HG02885 (cell line): ENCODE data around the gene STK24.

Experiments
- ATAC-seq: cut with Tn5 transposase; IDR thresholded peaks from one replicate; pipeline ENCODE4 v1.9.1; 2021; ENCODE audit warnings: mild to moderate bottlenecking; ENCODE audit not compliant: unreplicated experiment, poor library complexity

STK24 gene

DNA sequence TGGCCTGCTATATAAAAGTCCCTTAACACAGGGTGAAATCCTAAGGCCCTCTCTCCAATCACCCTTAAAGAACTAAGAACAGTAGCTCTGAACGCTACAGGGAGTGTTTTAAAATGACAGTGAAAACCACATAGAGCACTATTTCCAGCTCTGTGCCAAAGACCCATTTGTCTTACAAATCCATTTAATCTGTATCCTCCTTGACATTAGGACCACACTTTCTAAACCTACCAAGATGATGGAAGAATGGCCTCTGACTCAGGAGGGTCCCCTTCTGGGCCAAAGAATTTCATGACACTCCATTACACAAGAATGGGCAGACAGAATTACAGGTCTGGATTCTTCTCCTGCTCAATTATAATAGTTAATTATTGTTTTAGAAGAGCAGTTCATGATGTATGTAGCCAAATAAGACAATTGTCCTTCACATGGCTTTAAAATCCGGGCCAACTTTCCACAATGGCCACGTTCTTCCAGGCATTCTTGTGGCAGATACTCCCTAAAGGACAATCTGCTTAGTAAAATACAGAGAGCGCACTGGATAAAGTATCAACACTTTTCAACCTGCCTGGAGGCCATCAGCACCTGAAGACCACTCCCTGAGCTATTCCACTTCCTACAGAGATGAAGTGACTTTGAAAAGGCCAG lies 61.0 kb downstream of the STK24 start:
- ATAC-seq: peak; percentile 40

DNA sequence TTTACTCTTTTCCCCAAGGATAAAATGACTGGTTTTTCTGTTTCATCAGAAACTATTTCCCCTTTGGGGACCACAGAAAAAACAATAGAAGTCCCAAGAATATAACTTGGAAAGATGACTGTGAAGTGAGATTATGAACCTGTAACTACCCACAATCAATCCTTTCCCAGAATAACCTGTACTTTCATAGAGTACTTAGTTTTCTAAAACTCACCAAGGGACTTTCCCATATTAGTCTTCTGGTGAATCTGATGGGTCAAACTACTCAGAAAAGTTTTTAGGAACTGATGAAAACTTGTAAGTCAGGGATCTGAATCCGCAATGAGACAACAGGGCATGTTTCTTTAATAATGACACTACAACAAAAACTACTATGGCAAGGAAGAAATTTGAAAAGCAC lies 62.6 kb downstream of the STK24 start:
- ATAC-seq: no peak

DNA sequence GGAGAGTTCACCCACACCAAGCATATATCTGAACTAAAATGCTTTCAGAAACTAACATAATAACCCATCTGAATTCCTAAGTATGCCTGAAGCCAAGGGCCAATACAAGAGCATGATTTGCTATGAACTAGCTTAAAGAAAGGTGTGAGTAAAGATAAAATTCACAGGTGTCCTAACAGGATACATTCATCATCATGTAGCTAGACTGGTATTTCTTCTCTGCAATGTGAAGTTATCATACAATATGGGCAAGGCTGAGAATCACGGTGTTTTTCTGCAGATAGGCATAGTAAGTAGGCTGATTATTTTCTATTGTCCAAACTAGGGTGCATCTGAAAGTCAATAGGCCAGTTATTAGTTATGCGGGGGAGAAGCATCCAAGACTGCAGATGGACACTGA lies 63.1 kb downstream of the STK24 start:
- ATAC-seq: no peak

DNA sequence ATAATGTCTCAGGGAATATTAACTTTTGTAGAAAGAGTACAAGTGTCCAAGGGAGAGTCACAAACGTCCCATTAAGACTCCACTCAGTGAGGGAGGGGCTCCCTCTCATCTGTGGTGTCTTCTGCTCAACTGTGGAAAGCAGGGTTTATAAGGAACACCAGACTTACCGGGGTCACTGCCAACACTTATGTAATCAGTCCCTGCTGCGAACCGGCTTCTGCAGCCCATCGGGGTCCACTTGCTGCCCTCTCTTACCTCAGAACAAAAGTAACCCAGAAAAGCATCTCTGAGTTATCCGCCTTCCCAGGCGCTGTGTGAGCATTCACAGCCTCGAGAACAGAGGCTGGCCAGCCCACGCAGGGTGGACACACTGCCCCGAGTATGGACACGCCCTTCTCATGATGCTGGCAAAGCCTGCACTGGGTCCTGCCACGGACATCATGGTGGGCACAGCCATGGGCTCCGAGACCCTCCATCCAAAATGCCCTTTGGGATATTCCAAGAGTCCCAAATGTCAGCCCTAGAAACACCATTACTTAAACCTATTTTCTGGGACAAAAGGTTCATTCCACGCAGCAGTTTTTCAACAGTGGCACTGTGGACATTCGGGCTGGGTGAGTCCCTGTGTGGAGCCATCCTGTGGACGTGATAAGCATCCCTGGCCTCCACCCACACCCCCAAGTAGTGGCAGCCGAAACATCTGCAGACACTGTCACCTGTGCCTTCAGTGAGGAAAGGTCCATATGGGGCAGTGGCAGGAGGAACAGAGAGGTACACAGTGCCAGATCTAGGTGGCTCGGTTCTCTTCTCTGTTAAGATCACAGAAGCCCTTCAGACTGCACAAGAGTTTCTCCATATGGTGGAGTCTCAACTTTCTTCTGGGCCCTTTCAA lies 63.9 kb downstream of the STK24 start:
- no peak for ATAC-seq

DNA sequence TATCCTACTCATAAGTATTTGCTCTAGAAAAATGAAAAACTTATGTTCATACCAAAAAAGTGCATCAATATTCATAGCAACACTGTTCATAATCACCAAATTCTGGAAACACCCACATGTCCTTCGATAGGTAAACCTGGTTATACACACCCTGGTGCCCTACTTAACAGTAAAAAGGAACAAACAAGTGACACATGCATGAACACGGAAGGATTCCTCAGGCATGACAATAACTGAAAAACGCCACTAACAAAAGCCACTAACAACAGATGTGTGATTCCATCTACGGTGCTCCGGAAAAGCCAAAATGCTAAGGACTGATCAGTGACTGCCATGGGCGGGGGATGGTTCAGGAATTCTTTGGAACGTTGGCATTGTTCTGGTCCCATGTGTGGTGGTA lies 65.5 kb downstream of the STK24 start:
- no peak for ATAC-seq

DNA sequence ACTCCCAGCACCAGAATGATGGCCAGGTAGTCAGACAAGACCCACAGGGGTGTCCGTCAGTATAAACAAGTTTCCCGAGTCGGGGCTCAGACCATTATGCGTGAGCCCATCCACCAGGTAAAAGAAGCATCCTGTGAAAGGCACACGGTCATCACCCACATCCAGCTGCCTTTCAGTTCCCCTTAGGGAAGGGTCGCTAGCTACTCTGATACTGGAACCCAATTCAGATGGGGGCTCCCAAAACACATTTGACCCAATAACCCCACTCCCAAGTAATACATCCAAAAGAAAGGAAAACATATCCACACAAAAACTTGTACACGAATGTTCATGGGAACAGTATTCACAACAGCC lies 66.8 kb downstream of the STK24 start:
- no peak for ATAC-seq

DNA sequence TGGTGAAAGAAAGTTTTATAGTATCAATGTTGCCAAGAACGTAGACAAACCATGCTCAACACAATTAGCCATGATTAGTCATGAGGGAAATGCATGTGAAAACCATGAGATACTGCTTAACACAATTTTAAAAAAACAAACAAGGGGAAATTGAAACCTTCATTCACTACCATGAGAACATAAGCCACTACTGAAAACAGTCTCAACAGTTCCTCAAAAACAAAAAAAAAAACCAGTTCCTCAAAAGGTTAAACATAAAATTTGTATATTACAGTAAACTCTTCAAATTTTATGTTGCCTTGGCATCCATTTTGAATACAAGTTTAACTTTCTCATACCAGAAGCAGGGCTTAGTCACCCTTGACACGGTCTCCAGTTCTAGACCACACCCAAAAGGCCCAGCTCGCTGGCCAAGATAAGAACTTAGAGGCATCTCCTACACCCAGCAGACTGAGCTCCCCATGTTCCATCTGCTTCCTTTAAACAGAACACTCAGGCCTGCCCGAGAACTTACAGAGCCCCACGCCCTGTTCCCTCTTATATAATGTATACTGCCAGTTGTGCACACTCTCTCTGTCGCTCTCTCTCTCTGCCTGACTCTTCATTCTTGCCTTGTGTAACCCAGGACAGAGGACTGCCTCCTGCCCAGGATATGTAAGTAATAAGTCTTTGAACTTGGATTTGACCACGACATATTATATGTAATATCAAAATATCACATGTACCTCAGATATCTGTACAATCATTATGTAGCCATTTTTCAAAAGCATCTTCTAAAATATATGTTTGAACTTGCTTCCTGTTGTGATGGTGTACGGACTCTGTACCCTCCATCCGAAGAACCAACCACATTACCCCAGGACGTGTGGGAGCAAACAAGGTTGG lies 67.4 kb downstream of the STK24 start:
- peak; percentile 57 for ATAC-seq

DNA sequence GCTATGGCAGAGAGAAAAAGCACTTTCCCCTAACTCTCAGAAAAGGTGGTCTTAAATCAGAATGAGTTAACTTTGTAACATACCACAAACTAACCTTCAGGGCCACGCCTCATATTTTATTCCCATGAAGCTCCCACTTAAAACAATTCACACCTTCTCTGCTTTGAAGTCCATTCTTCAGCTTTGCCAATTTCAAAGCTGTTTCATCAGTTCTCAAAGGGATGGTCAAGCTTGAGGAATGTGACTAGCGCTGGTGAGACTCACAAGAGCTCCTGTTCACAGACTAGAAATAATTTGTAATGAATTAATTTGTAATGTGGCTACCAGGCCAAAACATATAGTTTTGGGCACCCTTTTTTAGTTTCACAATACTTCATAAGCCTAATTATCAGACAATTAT lies 68.2 kb downstream of the STK24 start:
- ATAC-seq: no peak

DNA sequence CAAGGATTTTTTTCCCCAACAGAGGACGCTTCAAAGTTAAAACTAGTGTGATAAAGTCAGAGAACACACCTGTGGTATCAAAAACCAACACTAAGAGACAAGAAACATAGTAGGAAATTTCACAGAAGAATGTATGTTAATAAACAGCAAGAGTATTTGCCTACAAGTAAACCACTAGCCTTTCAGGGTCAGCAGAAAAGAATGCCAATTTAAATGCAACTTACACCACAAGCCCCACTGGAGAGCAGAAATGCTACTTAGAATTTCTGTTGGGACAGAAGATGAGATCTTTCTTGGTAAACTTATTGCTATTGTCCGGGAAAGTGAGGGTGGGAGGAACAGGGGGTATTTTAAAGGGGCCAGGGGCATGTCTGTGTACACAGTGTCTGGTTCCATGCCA lies 68.6 kb downstream of the STK24 start:
- ATAC-seq: no peak

DNA sequence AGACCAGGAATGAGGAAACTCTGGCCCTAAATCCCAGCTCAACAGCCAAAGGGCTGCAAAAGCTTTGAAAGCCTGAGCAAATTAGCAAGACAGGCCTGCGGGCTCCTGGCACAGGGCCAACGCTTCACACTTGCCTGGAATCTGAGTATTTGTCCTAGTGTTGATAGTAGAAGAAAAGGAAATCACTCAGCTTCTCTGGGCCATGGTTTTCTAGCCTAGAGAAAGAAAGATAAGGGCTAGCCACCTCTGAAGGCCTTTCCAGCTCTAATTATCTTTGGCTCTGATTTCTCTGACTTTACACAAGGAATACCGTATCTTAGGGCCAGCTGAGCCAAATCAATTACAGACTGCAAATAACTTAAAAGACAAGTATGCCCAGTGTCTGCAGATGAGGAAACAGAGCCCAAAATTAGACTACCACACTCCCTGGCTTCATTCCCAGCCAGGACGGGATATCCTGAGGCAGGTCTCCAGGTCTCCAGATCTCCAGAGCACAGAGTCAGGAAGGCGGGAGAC lies 69.6 kb downstream of the STK24 start:
- ATAC-seq: no peak

DNA sequence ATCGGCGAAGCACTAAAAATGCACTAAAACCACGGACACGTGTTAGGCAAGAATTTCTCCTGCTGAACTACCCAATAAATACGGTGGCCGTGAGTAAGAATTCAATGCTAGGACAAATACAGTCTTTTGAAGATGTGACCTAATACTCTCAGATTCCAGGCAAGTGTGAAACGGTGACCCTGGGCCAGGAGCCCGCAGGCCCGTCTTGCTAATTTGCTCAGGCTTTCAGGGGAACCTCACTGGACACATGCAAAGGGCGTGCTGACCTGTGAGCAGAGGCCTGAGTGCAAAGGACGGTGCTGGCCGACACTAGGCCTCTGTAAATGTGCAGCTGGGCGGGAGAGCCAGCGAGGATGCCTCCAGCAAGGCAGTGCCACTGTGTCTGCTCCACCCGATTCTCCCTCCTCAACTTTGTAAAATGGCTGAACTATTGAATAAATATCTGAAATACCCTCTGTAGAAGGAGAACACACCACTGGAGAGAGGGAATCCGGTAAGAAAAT lies 70.1 kb downstream of the STK24 start:
- ATAC-seq: no peak

DNA sequence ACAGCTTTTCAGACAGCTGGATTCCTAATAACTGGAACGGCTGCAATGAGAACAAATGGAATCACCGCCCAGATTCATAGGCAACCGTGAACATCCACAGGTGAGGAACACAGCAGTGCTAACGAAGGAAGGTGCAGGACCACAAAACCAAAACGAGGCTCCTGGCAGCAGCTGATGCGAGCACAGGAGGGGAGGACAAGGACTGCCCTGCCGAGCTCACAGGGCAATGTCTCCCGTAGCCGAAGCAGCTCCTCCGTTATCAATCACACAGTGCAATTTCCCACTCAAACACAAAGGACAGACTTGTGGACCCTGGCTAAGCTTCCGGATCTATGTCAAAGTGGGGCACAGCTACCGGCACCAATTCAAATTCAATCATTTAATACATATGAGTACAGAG lies 70.6 kb downstream of the STK24 start:
- no peak for ATAC-seq

DNA sequence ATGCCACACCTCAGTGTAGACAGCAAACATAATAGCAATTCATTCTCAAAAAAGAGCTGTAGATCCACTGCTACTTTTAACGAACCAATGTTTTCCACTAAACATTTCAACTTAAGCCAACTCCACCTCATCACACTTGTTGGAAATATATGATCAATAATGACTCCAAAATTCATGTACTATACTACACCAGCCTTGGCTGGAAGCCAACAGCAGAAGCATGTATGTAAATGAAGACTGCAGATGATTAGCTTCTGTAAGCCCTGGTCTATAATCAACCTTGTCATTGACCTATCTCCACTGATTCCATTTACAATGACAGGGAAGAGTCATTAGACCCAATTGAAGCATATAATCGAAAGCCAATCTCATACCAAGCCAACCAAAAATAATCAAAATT lies 71.7 kb downstream of the STK24 start:
- no peak for ATAC-seq

DNA sequence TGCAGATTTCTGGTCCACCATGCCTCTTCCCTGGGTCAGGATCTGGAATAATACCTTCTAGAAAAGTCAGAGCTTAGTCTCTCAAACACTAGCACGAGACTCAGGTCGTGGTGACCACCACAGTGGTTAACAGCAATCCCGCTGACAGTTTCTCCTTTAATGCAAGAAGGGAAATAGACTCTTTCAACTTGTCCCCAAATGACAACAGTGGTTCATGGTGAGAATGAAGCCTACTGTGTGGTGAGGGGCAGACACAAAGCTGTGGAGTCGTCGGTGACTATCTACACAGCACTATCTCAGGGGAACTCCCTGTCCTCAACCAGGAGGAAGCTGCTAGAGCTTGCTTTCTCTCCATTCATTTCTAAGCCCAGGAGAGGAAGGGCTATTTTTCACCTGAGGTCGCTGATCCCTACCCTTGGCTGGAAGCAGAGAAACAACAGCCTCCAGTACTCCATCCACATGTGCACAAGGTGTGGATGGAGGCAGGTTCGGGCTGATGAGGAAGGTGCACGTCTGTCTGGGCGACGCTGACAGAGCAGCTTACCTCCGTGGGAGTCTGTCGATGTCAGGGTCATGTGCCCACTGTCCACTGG lies 72.4 kb downstream of the STK24 start:
- ATAC-seq: peak; percentile 45

DNA sequence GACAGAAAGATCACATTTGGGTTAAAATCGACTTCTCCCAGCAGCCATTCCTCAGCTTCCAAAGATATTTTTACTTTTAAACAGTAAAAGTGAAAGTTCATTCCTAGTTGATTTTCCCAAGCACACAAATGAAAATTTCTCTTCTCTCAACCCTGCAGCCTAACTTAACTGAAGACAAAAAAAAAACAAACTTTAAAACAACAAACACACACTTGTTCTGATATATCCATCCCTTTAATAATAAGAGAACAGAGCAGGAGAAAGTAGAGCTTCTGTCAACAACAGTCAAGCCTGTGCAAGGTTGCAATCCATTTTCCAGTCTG lies 72.9 kb downstream of the STK24 start:
- no peak for ATAC-seq

DNA sequence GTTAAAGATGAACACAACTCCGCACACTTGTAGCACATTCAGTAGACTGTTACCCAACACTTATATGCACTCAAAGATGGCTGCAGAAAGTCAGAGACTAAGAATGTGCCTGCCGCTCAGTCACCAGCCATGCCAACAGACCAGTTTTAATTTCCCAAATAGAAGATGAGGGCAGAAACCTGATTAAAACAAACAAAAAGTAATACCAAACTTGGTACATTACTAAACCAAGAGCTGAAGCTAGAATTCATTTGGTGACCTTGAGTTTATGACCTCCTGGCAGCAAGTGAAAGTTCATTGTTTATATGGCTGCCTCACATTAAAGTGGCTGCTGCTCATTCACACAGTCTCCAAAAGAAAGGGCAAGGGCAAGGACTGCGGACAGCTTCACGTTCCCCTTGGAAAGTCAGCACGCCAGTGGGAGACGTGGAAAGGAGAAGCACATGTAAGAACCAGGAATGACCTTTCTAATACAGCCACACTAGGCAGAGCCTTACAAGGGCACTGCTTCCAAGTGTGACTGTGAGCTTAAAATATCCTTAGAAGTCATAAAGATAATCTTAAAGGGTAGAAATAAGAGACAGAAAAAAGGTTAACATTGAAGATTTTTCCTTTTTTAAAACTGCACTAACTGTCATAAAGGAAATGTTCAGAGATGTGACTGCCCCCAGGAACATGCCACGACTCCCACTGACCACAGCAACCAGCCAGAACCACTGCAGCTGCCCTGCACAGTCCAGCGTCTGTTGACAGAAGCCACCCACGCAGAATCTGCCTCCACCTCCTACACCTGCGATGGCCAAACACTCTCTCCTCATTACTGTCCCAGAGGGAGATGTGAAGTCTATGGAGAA lies 73.5 kb downstream of the STK24 start:
- ATAC-seq: no peak

DNA sequence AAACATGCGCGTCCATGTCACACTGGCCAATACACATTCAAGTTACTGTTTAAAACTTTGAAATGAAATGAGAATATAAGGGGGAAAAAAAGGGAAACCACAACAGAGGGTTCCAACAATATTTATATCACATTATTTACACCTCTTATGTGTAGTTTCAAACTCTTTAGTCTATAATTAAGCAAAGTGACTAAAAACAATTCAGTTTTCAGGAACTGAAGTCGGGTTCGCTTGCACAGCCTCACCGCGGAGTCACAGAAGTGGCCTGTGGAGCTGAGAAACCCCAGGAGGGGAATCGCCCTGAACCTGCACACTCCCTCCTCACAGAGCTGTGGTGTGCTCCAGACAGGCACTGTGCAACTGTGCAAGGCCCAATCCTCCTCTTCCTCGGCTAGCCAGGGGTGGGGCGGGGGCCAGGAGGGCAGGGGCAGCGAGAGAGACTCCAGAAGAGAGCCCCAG lies 75.9 kb downstream of the STK24 start:
- ATAC-seq: peak; percentile 90

DNA sequence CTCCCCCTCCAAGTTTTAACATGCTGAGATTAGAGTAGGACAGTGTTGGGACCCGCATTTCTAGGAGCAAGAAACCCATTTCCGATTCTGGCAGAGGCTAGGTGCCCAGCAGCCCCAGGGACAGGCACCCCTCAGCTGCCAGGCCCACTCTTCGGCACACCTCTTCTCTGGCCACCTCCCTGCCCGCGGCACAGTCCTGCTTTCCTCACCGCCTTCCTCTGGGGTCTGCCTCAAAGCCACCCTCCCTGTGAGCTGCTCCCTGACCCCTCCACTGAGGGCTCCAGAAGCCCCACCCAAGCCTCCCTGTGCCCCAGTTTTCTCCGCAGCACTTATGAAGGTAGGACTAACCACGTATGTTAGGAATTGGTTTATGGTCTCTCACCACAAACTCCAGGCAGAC lies 79.9 kb downstream of the STK24 start:
- no peak for ATAC-seq

DNA sequence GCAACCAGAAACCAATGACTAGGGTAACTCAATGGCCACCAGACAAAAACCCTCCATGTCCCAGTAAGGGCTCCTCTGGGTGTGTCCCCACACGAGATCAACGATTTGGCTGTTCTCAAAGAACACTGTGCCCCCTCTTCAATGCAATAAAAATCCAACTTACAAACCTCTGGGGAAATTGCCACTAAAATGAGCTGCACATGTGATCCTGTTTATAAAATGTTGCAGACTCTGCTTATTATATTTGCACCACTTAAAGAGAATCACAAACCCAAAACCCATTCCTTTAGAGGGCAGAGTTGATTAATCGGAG lies 80.5 kb downstream of the STK24 start:
- ATAC-seq: no peak
